HCT116 (cell line): ENCODE measurements around the gene PTHLH. TPM values are rescaled to one million over a fixed set of nuclear protein-coding genes. Genes with fewer than 3 reads are reported as not detected.

ENCODE experiments used
- ATAC-seq: fragments of 200-7000 bp; cut with Tn5 transposase; 2 replicates; pipeline ENCODE4 v1.9.1; 2020; ENCODE audit warnings: mild to moderate bottlenecking, moderate library complexity
- BruUV-seq: library from RNA; stranded (reverse); fragments of 400-500 nt; replicated peaks from 2 replicates; lab custom pipeline; 2021; lab: Mats Ljungman, UMichigan
- CTCF ChIA-PET: fragments of 300-600 bp; sonication (Branson Sonifier 250); formaldehyde crosslinking; loops from one replicate; lab custom pipeline; 2021; ENCODE audit warnings: antibody characterized with exemption; lab: Charles Lee
- POLR2A ChIA-PET: fragments of 300-600, 350-600 bp; sonication (Branson Sonifier 250); formaldehyde crosslinking; loops from one replicate; lab custom pipeline; 2021; ENCODE audit warnings: antibody characterized with exemption; lab: Charles Lee
- RAD21 ChIA-PET, 2 experiments: fragments of 300-600 bp; sonication (Branson Sonifier 250); formaldehyde crosslinking; loops; one replicate each; lab custom pipeline; 2023; ENCODE audit warnings: low total read pairs in 2 of 2; ENCODE audit not compliant: uncharacterized antibody in 2 of 2, unreplicated experiment in 2 of 2, low non-redundant PET in 1 of 2; lab: Charles Lee
- DNase-seq: peaks from one replicate; pipeline ENCODE4 v3.0.0-alpha.2; 2010; ENCODE audit warnings: low read depth, low spot score
- H2AFZ ChIP-seq: fragments of 200-600 bp; shearing (Covaris generic), sonication (generic); 2 replicates; pipeline ENCODE4 v1.6.1; 2017; ENCODE audit warnings: low read depth, mixed run types, mixed read lengths, antibody characterized with exemption, low read length; ENCODE audit not compliant: poor library complexity, severe bottlenecking
- H3K27ac ChIP-seq: 2 replicates; pipeline ENCODE4 v1.5.1; 2012; ENCODE audit warnings: low read depth, low read length
- H3K27me3 ChIP-seq: fragments of 200-600 bp; sonication (generic); 2 replicates; pipeline ENCODE4 v1.6.1; 2016; ENCODE audit warnings: mixed run types, low read length, mixed read lengths; ENCODE audit not compliant: insufficient read depth
- H3K36me3 ChIP-seq, 2 experiments: fragments of 200-500 bp in 1 of 2; fragments of 200-600 bp in 1 of 2; sonication (Bioruptor generic) in 1 of 2; sonication (generic) in 1 of 2; 2 replicates each; pipeline versions ENCODE4 v1.5.1 to v1.6.1; 2014 to 2016; ENCODE audit warnings: low read length in 2 of 2, inconsistent platforms in 1 of 2, mixed read lengths in 1 of 2, mixed run types in 1 of 2; ENCODE audit not compliant: insufficient read depth in 2 of 2, control insufficient read depth in 1 of 2
- H3K4me1 ChIP-seq, 2 experiments: fragments of 200-600 bp in 1 of 2; sonication (generic) in 1 of 2; 2 replicates each; pipeline versions ENCODE4 v1.5.1 to v1.6.1; 2012 to 2017; ENCODE audit warnings: low read length in 2 of 2, inconsistent platforms in 1 of 2, mild to moderate bottlenecking in 1 of 2, mixed read lengths in 1 of 2, mixed run types in 1 of 2, moderate library complexity in 1 of 2; ENCODE audit not compliant: insufficient read depth in 2 of 2, control insufficient read depth in 1 of 2
- H3K4me2 ChIP-seq: fragments of 200-600 bp; sonication (generic); 2 replicates; pipeline ENCODE4 v1.6.1; 2017; ENCODE audit warnings: mixed run types, low read length, mixed read lengths
- H3K4me3 ChIP-seq, 2 experiments: fragments of 200-600 bp in 1 of 2; sonication (generic) in 1 of 2; replicated peaks in 1 of 2; 2 replicates each; pipeline ENCODE4 v1.5.1; 2011 to 2016; ENCODE audit warnings: low read length in 2 of 2, control low read depth in 1 of 2, low read depth in 1 of 2, mild to moderate bottlenecking in 1 of 2, mixed read lengths in 1 of 2, mixed run types in 1 of 2
- H3K79me2 ChIP-seq: fragments of 200-600 bp; sonication (generic); 2 replicates; pipeline ENCODE4 v1.6.1; 2017; ENCODE audit warnings: mild to moderate bottlenecking, mixed run types, low read length, moderate library complexity, mixed read lengths; ENCODE audit not compliant: insufficient read depth
- H3K9ac ChIP-seq: fragments of 200-600 bp; sonication (generic); 2 replicates; pipeline ENCODE4 v1.6.1; 2016; ENCODE audit warnings: low read length, mixed read lengths
- H3K9me2 ChIP-seq: fragments of 200-600 bp; sonication (generic), shearing (Covaris generic); 2 replicates; pipeline ENCODE4 v1.6.1; 2017; ENCODE audit warnings: mixed run types, mild to moderate bottlenecking, moderate library complexity; ENCODE audit not compliant: insufficient read depth
- H3K9me3 ChIP-seq, 2 experiments: fragments of 200-500 bp in 1 of 2; fragments of 200-600 bp in 1 of 2; sonication (Bioruptor generic) in 1 of 2; sonication (generic) in 1 of 2; 2 replicates each; pipeline ENCODE4 v1.6.1; 2014 to 2017; ENCODE audit warnings: low read length in 2 of 2, mixed read lengths in 2 of 2, inconsistent platforms in 1 of 2, low read depth in 1 of 2, mild to moderate bottlenecking in 1 of 2, mixed run types in 1 of 2, moderate library complexity in 1 of 2; ENCODE audit not compliant: control insufficient read depth in 1 of 2, insufficient read depth in 1 of 2
- H4K20me1 ChIP-seq: fragments of 200-600 bp; sonication (generic), shearing (Covaris generic); 2 replicates; pipeline ENCODE4 v1.6.1; 2017; ENCODE audit warnings: mixed run types, mild to moderate bottlenecking, moderate library complexity; ENCODE audit not compliant: insufficient read depth
- CEBPB ChIP-seq: IDR thresholded peaks from 2 replicates; pipeline ENCODE4 v1.6.1; 2012; ENCODE audit warnings: low read depth
- EGR1 ChIP-seq: IDR thresholded peaks from 2 replicates; pipeline ENCODE4 v1.6.1; 2012; ENCODE audit warnings: low read depth
- ELF1 ChIP-seq: IDR thresholded peaks from 2 replicates; pipeline ENCODE4 v1.6.1; 2012; ENCODE audit warnings: low read depth, borderline replicate concordance
- EZH2 ChIP-seq: fragments of 200-600 bp; sonication (generic); IDR thresholded peaks from 2 replicates; pipeline ENCODE4 v1.6.1; 2017; ENCODE audit warnings: antibody characterized with exemption, mixed run types
- FOSL1 ChIP-seq: IDR thresholded peaks from 2 replicates; pipeline ENCODE4 v1.6.1; 2012; ENCODE audit warnings: low read depth
- JUND ChIP-seq: IDR thresholded peaks from 2 replicates; pipeline ENCODE4 v1.6.1; 2012
- POLR2A ChIP-seq: IDR thresholded peaks from 2 replicates; pipeline ENCODE4 v1.7.0; 2011; ENCODE audit warnings: borderline replicate concordance; ENCODE audit not compliant: insufficient read depth, insufficient read length; ENCODE audit errors: extremely low read depth
- POLR2AphosphoS5 ChIP-seq: IDR thresholded peaks from 2 replicates; pipeline ENCODE4 v1.6.1; 2011; ENCODE audit warnings: mild to moderate bottlenecking, low read depth, low read length, moderate library complexity
- RAD21 ChIP-seq: IDR thresholded peaks from 2 replicates; pipeline ENCODE4 v1.6.1; 2012; ENCODE audit warnings: low read depth, mild to moderate bottlenecking
- SP1 ChIP-seq: IDR thresholded peaks from 2 replicates; pipeline ENCODE4 v1.6.1; 2012; ENCODE audit warnings: low read depth
- SRF ChIP-seq: IDR thresholded peaks from 2 replicates; pipeline ENCODE4 v1.6.1; 2012; ENCODE audit warnings: low read depth
- TCF7L2 ChIP-seq: IDR thresholded peaks from 2 replicates; pipeline ENCODE4 v1.7.0; 2011; ENCODE audit warnings: borderline replicate concordance, inconsistent platforms; ENCODE audit not compliant: insufficient read depth, insufficient read length; ENCODE audit errors: extremely low read depth
- YY1 ChIP-seq: IDR thresholded peaks from 2 replicates; pipeline ENCODE4 v1.6.1; 2011; ENCODE audit warnings: low read length, low read depth, moderate library complexity, mild to moderate bottlenecking; ENCODE audit not compliant: insufficient replicate concordance; ENCODE audit errors: extremely low read depth
- ZBTB33 ChIP-seq: IDR thresholded peaks from 2 replicates; pipeline ENCODE4 v1.6.1; 2011; ENCODE audit warnings: mild to moderate bottlenecking, low read length, moderate library complexity; ENCODE audit not compliant: insufficient replicate concordance; ENCODE audit errors: extremely low read depth
- ZFX ChIP-seq: fragments of 450-650 bp; IDR thresholded peaks from 2 replicates; pipeline ENCODE4 v1.6.1; 2017
- ZNF274 ChIP-seq: fragments of 200-500 bp; sonication (Bioruptor generic); IDR thresholded peaks from 2 replicates; pipeline ENCODE4 v1.6.1; 2014; ENCODE audit warnings: mild to moderate bottlenecking, low read depth, low read length, inconsistent platforms
- intact Hi-C: fragments of 100-400 bp; cut with micrococcal nuclease; formaldehyde crosslinking; loops from 2 replicates; pipeline ENCODE4 v1.10.0; 2022
- total RNA-seq: library from RNA; stranded (reverse); gene quantifications from one replicate; pipeline ENCODE4 v1.2.1, GENCODE V29; 2021; ENCODE audit not compliant: unreplicated experiment
- TF ChIP-seq, protein P1 (sequence below): IDR thresholded peaks from 2 replicates; pipeline ENCODE4 v1.6.1; 2012
- TF ChIP-seq, protein P2 (sequence below): IDR thresholded peaks from 2 replicates; pipeline ENCODE4 v1.6.1; 2012

PTHLH gene
- total RNA-seq, 1 experiment from 2014 or later = not detected

DNA sequence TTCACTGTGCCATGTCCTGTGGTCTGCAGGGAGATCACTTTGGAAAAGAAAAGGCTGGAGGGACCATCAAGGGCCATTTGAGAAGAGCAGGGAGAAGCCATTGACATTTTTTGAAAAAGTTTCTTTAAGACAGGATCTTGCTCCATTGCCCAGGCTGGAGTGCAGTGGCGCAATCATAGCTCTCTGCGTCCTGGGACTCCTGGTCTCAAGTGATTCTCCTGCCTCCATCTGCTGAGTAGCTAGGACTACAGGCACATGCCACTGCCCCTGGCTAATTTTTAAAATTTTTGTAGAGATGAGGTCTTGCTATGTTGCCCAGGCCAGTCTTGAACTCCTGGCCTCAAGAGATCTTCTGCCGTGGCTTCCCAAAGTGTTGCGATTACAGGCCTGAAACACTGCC lies 32.3 kb downstream of the PTHLH start (continued):
- TF ChIP-seq YY1 (no peak), SRF (no peak), CEBPB (no peak), EGR1 (no peak), SP1 (no peak), POLR2A (no peak), FOSL1 (no peak), ZNF274 (no peak), ZFX (no peak), ELF1 (no peak), POLR2AphosphoS5 (no peak), EZH2 (no peak)
- TF ChIP-seq, protein P1, sequence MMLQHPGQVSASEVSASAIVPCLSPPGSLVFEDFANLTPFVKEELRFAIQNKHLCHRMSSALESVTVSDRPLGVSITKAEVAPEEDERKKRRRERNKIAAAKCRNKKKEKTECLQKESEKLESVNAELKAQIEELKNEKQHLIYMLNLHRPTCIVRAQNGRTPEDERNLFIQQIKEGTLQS = no peak

DNA sequence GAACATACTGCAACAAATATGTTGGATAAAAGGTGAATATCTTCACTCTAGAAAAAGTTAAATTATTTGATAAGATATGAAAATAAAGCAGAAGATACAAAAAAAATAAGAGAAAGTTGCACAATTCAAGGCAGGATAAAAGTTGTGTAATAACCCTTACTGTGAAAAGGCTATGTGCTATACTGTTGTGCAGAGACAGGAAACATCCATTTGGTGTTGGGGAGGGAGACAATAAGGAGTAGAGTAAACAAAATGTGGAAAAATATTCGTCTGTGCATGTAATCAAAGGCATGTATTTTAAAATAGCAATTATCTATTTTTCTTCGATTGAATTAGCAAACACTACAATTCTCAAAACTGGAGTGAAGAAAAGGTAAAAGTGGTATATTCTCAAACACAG lies 34.8 kb downstream of the PTHLH start:
- Histone ChIP-seq H3K4me1 (peaks cover 0 to 4% of the 10 kb centered on the region in 2 experiments; a peak in 1 of 4 replicates), H3K9me3 (no peaks in the 10 kb centered on the region), H3K27me3 (no peaks in the 10 kb centered on the region), H3K4me2 (no peak overlapping the region), H3K4me3 (no peak overlapping the region), H3K27ac (no peak overlapping the region), H3K9me2 (no peaks in the 10 kb centered on the region), H2AFZ (no peak overlapping the region), H3K36me3 (no peaks in the 10 kb centered on the region), H3K9ac (no peak overlapping the region), H3K79me2 (no peaks in the 10 kb centered on the region), H4K20me1 (no peaks in the 10 kb centered on the region)
- POLR2A ChIA-PET = no interaction called here
- intact Hi-C loops = no loop called here
- TF ChIP-seq POLR2AphosphoS5 = no peak
- TF ChIP-seq POLR2A = no peak
- TF ChIP-seq, protein P2, sequence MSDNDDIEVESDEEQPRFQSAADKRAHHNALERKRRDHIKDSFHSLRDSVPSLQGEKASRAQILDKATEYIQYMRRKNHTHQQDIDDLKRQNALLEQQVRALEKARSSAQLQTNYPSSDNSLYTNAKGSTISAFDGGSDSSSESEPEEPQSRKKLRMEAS = no peak
- TF ChIP-seq JUND = no peak
- TF ChIP-seq YY1 = no peak
- no peak for TF ChIP-seq TCF7L2
- no peak for TF ChIP-seq EZH2
- no peak for TF ChIP-seq ZBTB33
- no peak for TF ChIP-seq ZNF274
- TF ChIP-seq ZFX = no peak
- TF ChIP-seq RAD21 = no peak
- no peak for TF ChIP-seq SRF
- RAD21 ChIA-PET = no interaction called here
- BruUV-seq = no TSS peak
- DNase-seq (no peak), ATAC-seq (no peak)
- CTCF ChIA-PET = no interaction called here
